H1 (cell line): ENCODE measurements around the gene CACNA1C. TPM values are rescaled to one million over a fixed set of nuclear protein-coding genes. Genes with fewer than 3 reads are reported as not detected.

Experiments used
- ATF2 ChIP-seq: IDR thresholded peaks from 2 replicates; pipeline ENCODE4 v1.6.1; 2012; ENCODE audit warnings: low read length, inconsistent platforms
- CTCF ChIP-seq, 3 experiments: IDR thresholded peaks; 1 replicate in 2 of 3; 2 replicates in 1 of 3; pipeline versions ENCODE4 v1.5.1 to v1.6.1; 2011; ENCODE audit warnings: low read length in 3 of 3, mild to moderate bottlenecking in 3 of 3, inconsistent platforms in 2 of 3, low read depth in 1 of 3, moderate library complexity in 1 of 3; ENCODE audit not compliant: insufficient read depth in 1 of 3; ENCODE audit errors: control extremely low read depth in 1 of 3
- EP300 ChIP-seq, 2 experiments: IDR thresholded peaks; 1 replicate in 1 of 2; 2 replicates in 1 of 2; pipeline ENCODE4 v1.6.1; 2011 to 2012; ENCODE audit warnings: low read depth in 2 of 2, low read length in 2 of 2, mild to moderate bottlenecking in 2 of 2, borderline replicate concordance in 1 of 2, inconsistent platforms in 1 of 2, moderate library complexity in 1 of 2
- MAFK ChIP-seq: IDR thresholded peaks from 2 replicates; pipeline ENCODE4 v1.6.1; 2012; ENCODE audit warnings: low read depth, mild to moderate bottlenecking, improper control_type of control experiment, low read length
- polyA plus RNA-seq, 7 experiments: library from polyadenylated mRNA; depleted of rRNA in 3 of 7; stranded (reverse) in 5 of 7; unstranded in 2 of 7; fragments of >200 nt in 5 of 7; fragments of 200-250 nt in 2 of 7; gene quantifications; 1 replicate in 5 of 7; 2 replicates in 1 of 7; 4 replicates in 1 of 7; pipeline versions ENCODE4 v1.2.1 to v1.2.3, GENCODE V29; 2011 to 2013; ENCODE audit warnings: missing spikeins in 2 of 7, mixed read lengths in 2 of 7
- total RNA-seq: library from RNA; stranded (reverse); fragmentation: NEBNext Ultra II Directional; extraction: Animal tissue kit (Norgen Biotek cat#: 25700); gene quantifications from 2 replicates; pipeline ENCODE4 v1.2.1, GENCODE V29; 2021

The CACNA1C gene
- total and polyA plus RNA-seq, 2 of the 8 experiments (the other 6 are each of a cell fraction or from before 2014, with no cell fraction given), result 1.3 TPM

DNA sequence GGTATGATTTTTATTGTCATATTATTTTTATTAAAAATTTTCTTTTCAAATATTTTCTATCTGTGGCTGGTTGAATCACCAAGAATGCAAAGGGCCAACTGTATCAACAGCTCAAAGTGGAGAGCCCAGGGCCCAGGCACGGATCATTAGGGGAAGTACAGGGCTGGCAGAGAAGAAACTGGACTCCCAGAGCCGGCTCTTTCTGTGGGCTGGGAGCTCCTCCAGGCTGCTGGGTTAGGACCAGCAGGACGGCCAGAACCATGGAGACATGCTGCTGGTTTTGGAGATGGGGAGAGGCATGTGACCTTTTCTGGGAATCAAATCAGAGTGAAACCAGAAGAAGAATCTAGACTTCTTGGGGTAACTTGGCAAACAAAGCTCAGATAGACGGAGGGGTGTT, 220.5 kb downstream of the CACNA1C start (continued):
- TF ChIP-seq CTCF (IDR thresholded peaks at IDR 0.05; ENCODE audit: control extremely low read depth in 1 of 3, insufficient read depth in 1 of 3, low read depth in 1 of 3, low read length in 3 of 3), result peak; percentile 26 to 44 (median 41)
- TF ChIP-seq EP300 (IDR thresholded peaks at IDR 0.05; ENCODE audit: borderline replicate concordance in 1 of 2, low read depth in 2 of 2, low read length in 2 of 2), result no peak
- no peak for TF ChIP-seq MAFK
- no peak for TF ChIP-seq ATF2
